ENCODE measurements around the gene ZDHHC1. TPM values are rescaled to one million over a fixed set of nuclear protein-coding genes. Genes with fewer than 3 reads are reported as not detected.

Gene ZDHHC1
- total and polyA plus RNA-seq, 2 experiments from 2014 or later, result 18.7 to 22.4 TPM

GRCh38 chr16:67433131-67433719 lies 16.9 kb upstream of the ZDHHC1 start:
- Histone ChIP-seq H3K36me3 (no peaks in the 10 kb centered on the region), H3K9me3 (ENCODE audit: low read depth) (no peaks in the 10 kb centered on the region), H3K27ac (no peak overlapping the region), H3K4me1 (ENCODE audit: low read depth) (peaks cover 4% of the 10 kb centered on the region), H3K4me3 (no peak overlapping the region), H3K27me3 (peaks cover 56% of the 10 kb centered on the region)
- TF ChIP-seq CTCF (IDR thresholded peaks at IDR 0.05; ENCODE audit: low read depth, low read length), result no peak
- DNase-seq (ENCODE audit: low read depth in 1 of 2, low spot score in 1 of 2), result no peak

DNA sequence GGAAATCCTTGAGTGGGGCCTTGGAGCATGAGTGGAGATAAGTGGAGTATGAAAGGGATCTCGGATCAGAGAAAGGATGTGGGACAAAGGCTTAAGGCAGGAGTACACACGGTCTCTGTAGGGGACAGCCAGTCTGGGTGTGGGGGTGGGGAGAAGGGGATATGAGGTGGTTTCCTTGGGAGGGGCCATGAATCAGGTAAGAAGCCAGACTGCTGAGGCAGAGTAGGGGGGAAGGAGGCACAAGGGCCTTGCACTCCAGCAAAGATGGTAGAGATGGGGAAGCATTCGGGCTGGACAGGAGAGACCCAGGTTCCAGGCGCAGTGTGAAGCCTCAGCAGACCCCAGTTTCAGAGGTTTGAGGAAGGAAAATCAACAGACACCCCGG lies 16.2 kb upstream of the ZDHHC1 start:
- no peaks in the 10 kb centered on the region for H3K36me3 ChIP-seq
- H3K27me3 ChIP-seq, result peaks cover 56% of the 10 kb centered on the region
- H3K9me3 ChIP-seq (ENCODE audit: low read depth), result no peaks in the 10 kb centered on the region
- no peak overlapping the region for H3K4me3 ChIP-seq
- peaks cover 4% of the 10 kb centered on the region for H3K4me1 ChIP-seq (ENCODE audit: low read depth)
- TF ChIP-seq CTCF (IDR thresholded peaks at IDR 0.05; ENCODE audit: low read depth, low read length), result no peak
- H3K27ac ChIP-seq, result no peak overlapping the region
- no peak for DNase-seq (ENCODE audit: low read depth in 1 of 2, low spot score in 1 of 2)

DNA sequence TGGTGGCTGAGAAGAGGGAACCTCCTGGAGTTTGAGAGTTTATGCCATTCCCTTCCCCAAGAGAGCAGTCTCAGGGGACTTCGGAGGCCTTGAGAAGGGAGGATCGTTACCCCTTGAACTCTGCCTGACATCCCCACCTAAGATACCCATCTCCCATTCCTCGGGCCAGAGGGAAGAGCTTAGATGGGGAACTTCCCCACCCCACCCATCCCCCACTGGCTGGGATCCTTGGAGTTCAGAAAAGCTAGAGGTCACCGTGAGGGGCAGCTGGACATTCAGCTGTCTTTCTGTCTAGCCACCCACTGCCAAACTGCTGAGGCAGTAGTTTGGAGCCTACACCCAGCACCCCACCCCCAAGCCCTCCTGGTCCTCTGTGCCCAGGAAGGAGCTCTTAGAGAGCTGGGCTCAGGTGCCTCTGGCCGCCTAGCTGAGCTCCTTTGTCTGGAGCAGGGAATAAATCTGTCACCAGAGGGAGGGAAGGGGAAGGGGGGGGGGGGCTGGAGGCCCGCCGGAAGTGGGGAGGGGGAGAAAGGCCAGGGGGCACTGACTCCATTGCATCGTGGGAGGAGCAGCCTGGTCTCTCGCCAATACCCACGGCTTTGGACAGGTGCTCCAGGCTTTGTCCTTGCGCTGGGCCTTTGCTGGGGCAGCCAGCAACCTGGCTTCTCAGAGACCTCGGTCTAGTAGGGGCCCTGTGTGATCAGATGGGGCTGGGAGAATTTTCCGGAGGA lies 15.7 kb upstream of the ZDHHC1 start:
- H3K27ac ChIP-seq, result no peak overlapping the region
- H3K36me3 ChIP-seq, result no peaks in the 10 kb centered on the region
- no peak for TF ChIP-seq CTCF (IDR thresholded peaks at IDR 0.05; ENCODE audit: low read depth, low read length)
- H3K4me3 ChIP-seq, result peak overlapping the region; percentile 21
- H3K27me3 ChIP-seq, result peaks cover 56% of the 10 kb centered on the region
- peaks cover 4% of the 10 kb centered on the region for H3K4me1 ChIP-seq (ENCODE audit: low read depth)
- no peak for DNase-seq (ENCODE audit: low read depth in 1 of 2, low spot score in 1 of 2)
- H3K9me3 ChIP-seq (ENCODE audit: low read depth), result no peaks in the 10 kb centered on the region

- H3K9me3 ChIP-seq (ENCODE audit: low read depth), result no peaks in the 10 kb centered on the region
- no peak within 1 kb of the TSS for H3K27ac ChIP-seq
- H3K36me3 ChIP-seq, result no peaks in the 10 kb centered on the region
- H3K4me1 ChIP-seq (ENCODE audit: low read depth), result peaks cover 4% of the 10 kb centered on the region
- H3K4me3 ChIP-seq, result peak within 1 kb of the TSS; percentile 28
- no peak for TF ChIP-seq CTCF (IDR thresholded peaks at IDR 0.05; ENCODE audit: low read depth, low read length)
- DNase-seq (ENCODE audit: low read depth in 1 of 2, low spot score in 1 of 2), result peak; percentile 52 to 77
- peaks cover 56% of the 10 kb centered on the region for H3K27me3 ChIP-seq
Observed at GRCh38 chr16:67430977-67431774, 14.9 kb upstream of the ZDHHC1 start, which contains the start of gene HSD11B2. HSD11B2 (plus strand) TSS chr16:67431121; CDS start chr16:67431249, 128 bp downstream.

DNA sequence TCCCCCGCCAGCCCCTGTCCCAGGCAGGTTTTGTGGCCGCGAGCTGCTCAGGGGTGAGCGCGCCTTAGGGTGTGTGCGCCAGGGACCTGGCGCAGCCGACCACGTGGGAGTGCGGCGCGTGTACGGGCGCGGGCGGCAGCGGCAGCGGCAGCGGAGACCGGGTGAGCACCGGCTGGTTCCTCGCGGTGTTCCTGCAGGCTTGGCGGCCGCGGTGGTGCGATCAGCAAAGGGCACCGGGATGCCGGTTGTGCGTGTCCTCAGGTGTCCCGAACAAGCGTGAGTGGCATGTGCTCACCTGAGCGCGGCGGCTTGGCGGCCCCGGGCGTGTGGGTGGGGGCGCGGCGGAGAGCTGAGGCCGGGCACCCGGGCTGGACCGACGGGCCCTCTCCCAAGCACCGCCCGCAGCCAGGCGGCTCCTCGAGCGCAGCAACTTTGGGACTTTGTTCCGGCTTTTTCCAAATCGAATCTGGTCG lies 14.3 kb upstream of the ZDHHC1 start:
- Histone ChIP-seq H3K4me1 (ENCODE audit: low read depth) (peaks cover 4% of the 10 kb centered on the region), H3K4me3 (peak overlapping the region; percentile 28), H3K9me3 (ENCODE audit: low read depth) (no peaks in the 10 kb centered on the region), H3K27me3 (peaks cover 56% of the 10 kb centered on the region), H3K36me3 (no peaks in the 10 kb centered on the region), H3K27ac (no peak overlapping the region)
- no peak for TF ChIP-seq CTCF (IDR thresholded peaks at IDR 0.05; ENCODE audit: low read depth, low read length)
- peak in 1 of 2 donors; percentile 41 for DNase-seq (ENCODE audit: low read depth in 1 of 2, low spot score in 1 of 2)
